Kidney tubule cell (primary cell): ENCODE results near the gene SPATA6.
"Not testable (repeated sequence)": the region's sequence is repeated elsewhere in the genome, so short reads cannot be mapped to it uniquely, and the experiment has no call there.

Source experiments
- DNase-seq: peaks from one replicate; pipeline ENCODE4 v3.0.0-alpha.2; 2018; ENCODE audit warnings: low spot score

Gene SPATA6

GRCh38 chr1:48471691-48472576 lies at the start of gene SPATA6:
Gene SPATA6, minus strand, starts transcription at chr1:48472204. Its CDS starts 196 bp downstream, at chr1:48472008.
- DNase-seq = peak; percentile 94

GRCh38 chr1:48519896-48520295 lies 47.9 kb upstream of the SPATA6 start:
- DNase-seq = not testable (repeated sequence)

GRCh38 chr1:48506870-48507269 lies 34.9 kb upstream of the SPATA6 start:
- no peak for DNase-seq

- no peak for DNase-seq
These were observed 28.8 kb upstream of the SPATA6 start for GRCh38 chr1:48500541-48501450.

- no peak for DNase-seq
These were observed 27.3 kb upstream of the SPATA6 start for GRCh38 chr1:48499211-48499735.

GRCh38 chr1:48498096-48498791 lies 26.2 kb upstream of the SPATA6 start:
- DNase-seq = peak; percentile 72

GRCh38 chr1:48495911-48496310 lies 23.9 kb upstream of the SPATA6 start:
- no peak for DNase-seq

- no peak for DNase-seq
These were observed 23.2 kb upstream of the SPATA6 start for GRCh38 chr1:48495166-48495565.

GRCh38 chr1:48493970-48494769 lies 22.2 kb upstream of the SPATA6 start:
- DNase-seq = peak; percentile 80

GRCh38 chr1:48493041-48493440 lies 21.0 kb upstream of the SPATA6 start:
- peak; percentile 34 for DNase-seq

- DNase-seq = peak; percentile 46
These were observed 20.4 kb upstream of the SPATA6 start for GRCh38 chr1:48492392-48492791.

GRCh38 chr1:48488721-48489120 lies 16.7 kb upstream of the SPATA6 start:
- no peak for DNase-seq

GRCh38 chr1:48480504-48480903 lies 8.5 kb upstream of the SPATA6 start:
- DNase-seq = no peak

- not testable (repeated sequence) for DNase-seq
These were observed 8.0 kb upstream of the SPATA6 start for GRCh38 chr1:48480023-48480422.

- no peak for DNase-seq
These were observed 634 bp upstream of the SPATA6 start for GRCh38 chr1:48472638-48473037.

GRCh38 chr1:48470950-48471690 lies 884 bp downstream of the SPATA6 start:
- no peak for DNase-seq

GRCh38 chr1:48470481-48470855 lies 1.5 kb downstream of the SPATA6 start:
- peak; percentile 53 for DNase-seq

- peak; percentile 75 for DNase-seq
These were observed 2.2 kb downstream of the SPATA6 start for GRCh38 chr1:48469616-48470480.

GRCh38 chr1:48466594-48466993 lies 5.4 kb downstream of the SPATA6 start:
- no peak for DNase-seq
